GM23338 (cell line): Measurements from ENCODE around the gene UNC93A. TPM values are rescaled to one million over a fixed set of nuclear protein-coding genes. Genes with fewer than 3 reads are reported as not detected.
A peak's percentile ranks its signal among the peaks of the same experiment; 100 is the strongest.

Experiments used
- ATAC-seq: fragments of 200-7000 bp; cut with Tn5 transposase; 3 replicates; pipeline ENCODE4 v1.9.1; 2020
- DNase-seq: peaks from one replicate; pipeline ENCODE4 v3.0.0-alpha.2; 2015; ENCODE audit warnings: low spot score
- H2AFZ ChIP-seq: fragments of 200-600 bp; sonication (generic); 2 replicates; pipeline ENCODE4 v1.8.0; 2016; ENCODE audit warnings: antibody characterized with exemption, mild to moderate bottlenecking, moderate library complexity
- H3F3A ChIP-seq: fragments of 200-600 bp; sonication (generic); replicated peaks from 2 replicates; pipeline ENCODE4 v1.8.0; 2017; ENCODE audit warnings: antibody characterized with exemption, mixed run types, low read depth
- H3K27ac ChIP-seq: fragments of 200-600 bp; sonication (generic); 2 replicates; pipeline ENCODE4 v1.6.1; 2016; ENCODE audit warnings: low read depth
- H3K27me3 ChIP-seq: fragments of 200-600 bp; sonication (generic); 2 replicates; pipeline ENCODE4 v1.8.0; 2016; ENCODE audit warnings: mild to moderate bottlenecking, mixed run types, moderate library complexity; ENCODE audit not compliant: insufficient read depth
- H3K36me3 ChIP-seq: fragments of 200-600 bp; sonication (generic); 2 replicates; pipeline ENCODE4 v1.8.0; 2016; ENCODE audit warnings: mild to moderate bottlenecking; ENCODE audit not compliant: insufficient read depth
- H3K4me1 ChIP-seq: fragments of 200-600 bp; sonication (generic); 2 replicates; pipeline ENCODE4 v1.8.0; 2016; ENCODE audit warnings: mild to moderate bottlenecking, moderate library complexity; ENCODE audit not compliant: insufficient read depth
- H3K4me2 ChIP-seq: fragments of 200-600 bp; sonication (generic); 2 replicates; pipeline ENCODE4 v1.7.1; 2017; ENCODE audit warnings: mixed run types
- H3K4me3 ChIP-seq: fragments of 200-600 bp; sonication (generic); 2 replicates; pipeline ENCODE4 v1.6.1; 2016; ENCODE audit warnings: mixed run types
- H3K79me2 ChIP-seq: fragments of 200-600 bp; sonication (generic); replicated peaks from 2 replicates; pipeline ENCODE4 v1.8.0; 2017; ENCODE audit warnings: mild to moderate bottlenecking; ENCODE audit not compliant: insufficient read depth
- H3K9me2 ChIP-seq: fragments of 200-600 bp; sonication (generic); 2 replicates; pipeline ENCODE4 v1.8.0; 2017; ENCODE audit not compliant: insufficient read depth
- H4K20me1 ChIP-seq: fragments of 200-600 bp; sonication (generic); replicated peaks from 2 replicates; pipeline ENCODE4 v1.8.0; 2017; ENCODE audit warnings: mild to moderate bottlenecking; ENCODE audit not compliant: insufficient read depth
- H3K27ac Mint-ChIP-seq: 2 replicates; pipeline ENCODE4 v1.8.0; 2020; ENCODE audit warnings: inconsistent platforms, mild to moderate bottlenecking, moderate library complexity, mixed read lengths
- H3K27me3 Mint-ChIP-seq: 3 replicates; pipeline ENCODE4 v1.8.0; 2022; ENCODE audit warnings: low read depth, mild to moderate bottlenecking, moderate library complexity, mixed read lengths, inconsistent platforms; ENCODE audit not compliant: insufficient read depth, poor library complexity
- H3K36me3 Mint-ChIP-seq: 3 replicates; pipeline ENCODE4 v1.8.0; 2021; ENCODE audit warnings: low read depth, mild to moderate bottlenecking, inconsistent platforms, moderate library complexity, mixed read lengths
- H3K4me1 Mint-ChIP-seq: 3 replicates; pipeline ENCODE4 v1.8.0; 2020; ENCODE audit warnings: mild to moderate bottlenecking, inconsistent platforms, mixed read lengths
- H3K4me3 Mint-ChIP-seq: 3 replicates; pipeline ENCODE4 v1.8.0; 2021; ENCODE audit warnings: moderate library complexity, mild to moderate bottlenecking, inconsistent platforms, mixed read lengths
- H3K9me3 Mint-ChIP-seq: 3 replicates; pipeline ENCODE4 v1.8.0; 2020; ENCODE audit warnings: moderate library complexity, mild to moderate bottlenecking, inconsistent platforms, mixed read lengths
- CREB1 ChIP-seq: fragments of 250-450 bp; sonication (Bioruptor Pico); IDR thresholded peaks from 2 replicates; pipeline ENCODE4 v1.5.0; 2020; ENCODE audit warnings: low read depth, mild to moderate bottlenecking, moderate library complexity
- CTCF ChIP-seq, 2 experiments: fragments of 200-600 bp in 1 of 2; sonication (generic) in 1 of 2; conservative IDR thresholded peaks; 2 replicates each; pipeline versions ENCODE4 v1.5.1 to v1.6.1; 2016 to 2017; ENCODE audit warnings: antibody characterized with exemption in 2 of 2, low read depth in 2 of 2, mild to moderate bottlenecking in 2 of 2, moderate library complexity in 1 of 2
- JUNB ChIP-seq: IDR thresholded peaks from one replicate; pipeline ENCODE4 v1.6.1; 2016; ENCODE audit warnings: antibody characterized with exemption; ENCODE audit not compliant: unreplicated experiment
- NANOG ChIP-seq: IDR thresholded peaks from 2 replicates; pipeline ENCODE4 v1.6.1; 2016; ENCODE audit warnings: antibody characterized with exemption, borderline replicate concordance
- POLR2AphosphoS5 ChIP-seq: IDR thresholded peaks from 2 replicates; pipeline ENCODE4 v1.6.1; 2016; ENCODE audit warnings: antibody characterized with exemption, low read depth
- ZNF462 ChIP-seq: fragments of 250-450 bp; sonication (Bioruptor Pico); IDR thresholded peaks from 2 replicates; pipeline ENCODE4 v1.5.0; 2020; ENCODE audit warnings: mild to moderate bottlenecking, moderate library complexity
- polyA plus RNA-seq: library from polyadenylated mRNA; unstranded; fragments of >200 nt; fragmentation: Nextera tagmentation; extraction: Ambion mirVana; gene quantifications from 2 replicates; pipeline ENCODE4 v1.2.1, GENCODE V29; 2016
- total RNA-seq: library from RNA; depleted of rRNA; stranded (reverse); fragments of >200 nt; shearing (Covaris generic); gene quantifications from 2 replicates; pipeline ENCODE4 v1.2.3, GENCODE V29; 2014

UNC93A gene
- total and polyA plus RNA-seq, 2 experiments from 2014 or later: 0.18 to 0.28 TPM

GRCh38 chr6:167252271-167252670 is 38.8 kb upstream of the UNC93A start:
- peaks cover 26% of the 10 kb centered on the region for H3K4me1 Mint-ChIP-seq
- H3K27me3 ChIP-seq: no peaks in the 10 kb centered on the region
- no peak overlapping the region for H3K27ac Mint-ChIP-seq
- H3K27ac ChIP-seq: no peak overlapping the region
- no peak overlapping the region for H3K4me3 Mint-ChIP-seq
- 0 out of 2 replicates have a peak, but pooled peaks cover 3% of the 10 kb centered on the region for H3K9me2 ChIP-seq
- H4K20me1 ChIP-seq: no peaks in the 10 kb centered on the region
- H3K4me1 ChIP-seq: peaks cover 15% of the 10 kb centered on the region
- H2AFZ ChIP-seq: no peak overlapping the region
- no peaks in the 10 kb centered on the region for H3K27me3 Mint-ChIP-seq
- H3F3A ChIP-seq: 0 out of 2 replicates have a peak, but pooled peaks cover 8% of the 10 kb centered on the region
- no peak for DNase-seq
- H3K36me3 Mint-ChIP-seq: peaks cover 46% of the 10 kb centered on the region
- no peaks in the 10 kb centered on the region for H3K36me3 ChIP-seq
- no peak for TF ChIP-seq CREB1 (CRISPR knock-in tag)
- TF ChIP-seq JUNB: no peak
- TF ChIP-seq NANOG: no peak
- no peak for TF ChIP-seq ZNF462
- TF ChIP-seq POLR2AphosphoS5: no peak
- no peaks in the 10 kb centered on the region for H3K79me2 ChIP-seq
- no peak overlapping the region for H3K4me2 ChIP-seq
- peaks cover 37% of the 10 kb centered on the region for H3K9me3 Mint-ChIP-seq
- ATAC-seq: no peak
- no peak overlapping the region for H3K4me3 ChIP-seq

- Histone ChIP-seq H3K79me2 (no peaks in the 10 kb centered on the region), H4K20me1 (no peaks in the 10 kb centered on the region), H2AFZ (no peak overlapping the region), H3K27me3 (no peaks in the 10 kb centered on the region), H3F3A (no peaks in the 10 kb centered on the region), H3K27ac (no peak overlapping the region), H3K4me1 (no peaks in the 10 kb centered on the region), H3K4me2 (no peak overlapping the region), H3K36me3 (no peaks in the 10 kb centered on the region), H3K9me2 (0 out of 2 replicates have a peak, but pooled peaks cover 3% of the 10 kb centered on the region), H3K4me3 (no peak overlapping the region)
- Mint-ChIP-seq H3K9me3 (peaks cover 63% of the 10 kb centered on the region), H3K27me3 (no peaks in the 10 kb centered on the region), H3K27ac (no peak overlapping the region), H3K4me3 (no peak overlapping the region), H3K4me1 (no peaks in the 10 kb centered on the region; the same call in 2 of the 3 replicates), H3K36me3 (peaks cover 57% of the 10 kb centered on the region)
- DNase-seq (peak; percentile 55), ATAC-seq (no peak)
- TF ChIP-seq CTCF (conservative IDR thresholded peaks at IDR 0.05; ENCODE audit: low read depth in 2 of 2): peak; percentile 75 to 77
Observed at GRCh38 chr6:167255918-167256553, 35.1 kb upstream of the UNC93A start.
